Measurements from ENCODE around the gene FMR1NB. TPM values are rescaled to one million over a fixed set of nuclear protein-coding genes. Genes with fewer than 3 reads are reported as not detected.

FMR1NB gene
- total RNA-seq, 1 experiment from 2014 or later: not detected

GRCh38 chrX:148020329-148020728 is 39.2 kb downstream of the FMR1NB start (continued):
- TF ChIP-seq SIN3A (IDR thresholded peaks at IDR 0.05; ENCODE audit: low read depth) (no peak), ZBTB33 (IDR thresholded peaks at IDR 0.05; ENCODE audit: extremely low read depth, insufficient replicate concordance, low read length) (no peak), CBX3 (IDR thresholded peaks at IDR 0.05; ENCODE audit: low read depth) (no peak), CTCF (IDR thresholded peaks at IDR 0.05 in 2 of 3, conservative IDR thresholded peaks at IDR 0.05 in 1 of 3; ENCODE audit: borderline replicate concordance in 1 of 3, insufficient read depth in 1 of 3, low read depth in 2 of 3, low read length in 2 of 3) (no peak), JUND (IDR thresholded peaks at IDR 0.05) (no peak), POLR2A (IDR thresholded peaks at IDR 0.05; ENCODE audit: borderline replicate concordance, extremely low read depth, insufficient read depth, insufficient read length) (no peak), ELF1 (IDR thresholded peaks at IDR 0.05; ENCODE audit: borderline replicate concordance, low read depth) (no peak), EGR1 (IDR thresholded peaks at IDR 0.05; ENCODE audit: low read depth) (no peak), CEBPB (IDR thresholded peaks at IDR 0.05; ENCODE audit: low read depth) (no peak), MAX (IDR thresholded peaks at IDR 0.05) (no peak)

GRCh38 chrX:148024425-148025148 is 43.5 kb downstream of the FMR1NB start:
- Histone ChIP-seq H2AFZ (ENCODE audit: low read depth, low read length, poor library complexity, severe bottlenecking) (no peak overlapping the region), H4K20me1 (ENCODE audit: insufficient read depth) (no peaks in the 10 kb centered on the region), H3K4me1 (ENCODE audit: control insufficient read depth in 1 of 2, insufficient read depth in 2 of 2, low read length in 2 of 2) (no peaks in the 10 kb centered on the region), H3K4me3 (replicated peaks in 1 of 2; ENCODE audit: low read depth in 1 of 2, low read length in 2 of 2) (no peak overlapping the region), H3K27ac (ENCODE audit: low read depth, low read length) (no peak overlapping the region), H3K27me3 (ENCODE audit: insufficient read depth, low read length) (no peaks in the 10 kb centered on the region), H3K9me3 (ENCODE audit: control insufficient read depth in 1 of 2, insufficient read depth in 1 of 2, low read depth in 1 of 2, low read length in 2 of 2) (no peaks in the 10 kb centered on the region), H3K79me2 (ENCODE audit: insufficient read depth, low read length) (no peaks in the 10 kb centered on the region), H3K4me2 (ENCODE audit: low read length) (no peak overlapping the region), H3K36me3 (ENCODE audit: control insufficient read depth in 1 of 2, insufficient read depth in 2 of 2, low read length in 2 of 2) (no peaks in the 10 kb centered on the region), H3K9me2 (ENCODE audit: insufficient read depth) (no peaks in the 10 kb centered on the region), H3K9ac (ENCODE audit: low read length) (no peak overlapping the region)
- no peak for ATAC-seq
- POLR2A ChIA-PET: no interaction called here
- TF ChIP-seq ATF3 (IDR thresholded peaks at IDR 0.05) (no peak), CTCF (IDR thresholded peaks at IDR 0.05 in 2 of 3, conservative IDR thresholded peaks at IDR 0.05 in 1 of 3; ENCODE audit: borderline replicate concordance in 1 of 3, insufficient read depth in 1 of 3, low read depth in 2 of 3, low read length in 2 of 3) (no peak), TCF7L2 (IDR thresholded peaks at IDR 0.05; ENCODE audit: borderline replicate concordance, extremely low read depth, insufficient read depth, insufficient read length) (no peak), EZH2 (IDR thresholded peaks at IDR 0.05) (no peak), JUND (IDR thresholded peaks at IDR 0.05) (no peak)
- CTCF ChIA-PET: no interaction called here
- no TSS peak for BruUV-seq (replicated peaks)
- intact Hi-C loops (cut with micrococcal nuclease): no loop called here
- RAD21 ChIA-PET (ENCODE audit: low non-redundant PET in 1 of 2, low total read pairs in 2 of 2, uncharacterized antibody in 2 of 2, unreplicated experiment in 2 of 2): no interaction called here
- DNase-seq (ENCODE audit: low read depth, low spot score): no peak
